ENCODE data around the gene HDDC3.

Gene HDDC3

DNA sequence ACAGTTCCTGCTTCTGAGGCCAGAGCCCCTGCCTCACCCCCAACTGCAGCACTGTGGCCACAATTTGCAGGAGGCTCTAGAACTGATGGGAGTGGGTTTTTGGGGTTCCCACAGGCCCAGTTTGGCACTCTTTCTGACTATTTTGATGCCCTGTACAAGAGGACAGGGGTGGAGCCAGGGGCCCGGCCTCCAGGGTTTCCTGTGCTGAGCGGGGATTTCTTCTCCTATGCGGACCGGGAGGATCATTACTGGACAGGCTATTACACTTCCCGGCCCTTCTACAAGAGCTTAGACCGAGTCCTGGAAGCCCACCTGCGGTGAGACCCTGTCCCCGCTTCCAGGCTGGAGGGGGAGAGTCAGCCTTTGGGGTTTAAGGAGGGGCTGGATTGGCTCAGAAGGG lies 22.4 kb downstream of the HDDC3 start:
- TF ChIP-seq TEAD4 (IDR thresholded peaks at IDR 0.05) (no peak), YY1 (IDR thresholded peaks at IDR 0.05; ENCODE audit: low read depth) (no peak), EP300 (IDR thresholded peaks at IDR 0.05; ENCODE audit: borderline replicate concordance) (no peak)
- TF ChIP-seq, protein P1, sequence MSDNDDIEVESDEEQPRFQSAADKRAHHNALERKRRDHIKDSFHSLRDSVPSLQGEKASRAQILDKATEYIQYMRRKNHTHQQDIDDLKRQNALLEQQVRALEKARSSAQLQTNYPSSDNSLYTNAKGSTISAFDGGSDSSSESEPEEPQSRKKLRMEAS (IDR thresholded peaks at IDR 0.05) = no peak

DNA sequence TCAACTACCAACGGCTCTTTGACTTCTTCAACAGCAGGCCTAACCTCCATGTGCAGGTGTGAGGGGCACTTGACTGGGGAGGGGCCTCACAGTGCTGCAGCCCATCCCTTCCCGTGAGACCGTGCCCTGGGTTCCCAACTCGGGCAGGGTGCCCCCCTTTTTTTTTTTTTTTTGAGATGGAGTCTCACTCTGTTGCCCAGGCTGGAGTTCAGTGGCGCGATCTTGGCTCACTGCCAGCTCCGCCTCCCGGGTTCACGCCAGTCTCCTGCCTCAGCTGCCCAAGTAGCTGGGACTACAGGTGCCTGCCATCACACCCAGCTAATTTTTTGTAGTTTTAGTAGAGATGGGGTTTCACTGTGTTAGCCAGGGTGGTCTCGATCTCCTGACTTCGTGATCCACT lies 22.9 kb downstream of the HDDC3 start:
- TF ChIP-seq NFIC (IDR thresholded peaks at IDR 0.05) = peak; percentile 65

DNA sequence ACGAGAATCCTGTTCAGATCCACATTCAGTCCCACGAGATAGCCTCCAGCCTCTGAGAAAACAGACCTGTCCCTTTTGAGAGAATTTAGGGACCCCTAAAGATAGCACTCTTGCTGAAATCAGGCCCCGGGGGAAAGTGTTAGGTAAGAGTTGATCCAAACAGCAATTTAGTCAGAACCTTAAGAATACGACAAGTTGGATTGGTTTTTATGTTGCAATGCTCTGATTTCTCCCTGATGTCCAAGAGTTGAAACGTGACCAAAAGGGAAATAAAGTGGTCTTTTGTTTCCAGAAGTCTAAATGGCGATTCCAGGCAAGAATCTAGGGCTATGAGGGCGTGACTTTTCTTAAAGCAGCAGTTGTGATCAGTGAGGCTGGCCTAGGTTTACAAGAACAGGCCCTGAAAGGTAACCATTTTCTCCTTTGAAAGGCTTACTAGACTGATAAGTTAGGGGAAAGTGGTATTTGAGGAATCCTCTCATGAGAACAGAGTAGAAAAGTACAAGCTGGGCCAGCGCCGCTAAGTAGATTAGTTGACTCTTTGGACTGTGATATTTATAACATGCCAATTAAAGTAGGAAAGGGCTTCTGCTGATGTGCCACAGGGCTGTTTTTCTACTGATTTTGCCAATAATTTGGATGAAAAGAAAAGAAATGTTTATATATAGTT lies 24.4 kb downstream of the HDDC3 start:
- TF ChIP-seq, protein P2, sequence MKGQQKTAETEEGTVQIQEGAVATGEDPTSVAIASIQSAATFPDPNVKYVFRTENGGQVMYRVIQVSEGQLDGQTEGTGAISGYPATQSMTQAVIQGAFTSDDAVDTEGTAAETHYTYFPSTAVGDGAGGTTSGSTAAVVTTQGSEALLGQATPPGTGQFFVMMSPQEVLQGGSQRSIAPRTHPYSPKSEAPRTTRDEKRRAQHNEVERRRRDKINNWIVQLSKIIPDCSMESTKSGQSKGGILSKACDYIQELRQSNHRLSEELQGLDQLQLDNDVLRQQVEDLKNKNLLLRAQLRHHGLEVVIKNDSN (IDR thresholded peaks at IDR 0.05) = no peak
- TF ChIP-seq CEBPB (IDR thresholded peaks at IDR 0.05) = no peak

DNA sequence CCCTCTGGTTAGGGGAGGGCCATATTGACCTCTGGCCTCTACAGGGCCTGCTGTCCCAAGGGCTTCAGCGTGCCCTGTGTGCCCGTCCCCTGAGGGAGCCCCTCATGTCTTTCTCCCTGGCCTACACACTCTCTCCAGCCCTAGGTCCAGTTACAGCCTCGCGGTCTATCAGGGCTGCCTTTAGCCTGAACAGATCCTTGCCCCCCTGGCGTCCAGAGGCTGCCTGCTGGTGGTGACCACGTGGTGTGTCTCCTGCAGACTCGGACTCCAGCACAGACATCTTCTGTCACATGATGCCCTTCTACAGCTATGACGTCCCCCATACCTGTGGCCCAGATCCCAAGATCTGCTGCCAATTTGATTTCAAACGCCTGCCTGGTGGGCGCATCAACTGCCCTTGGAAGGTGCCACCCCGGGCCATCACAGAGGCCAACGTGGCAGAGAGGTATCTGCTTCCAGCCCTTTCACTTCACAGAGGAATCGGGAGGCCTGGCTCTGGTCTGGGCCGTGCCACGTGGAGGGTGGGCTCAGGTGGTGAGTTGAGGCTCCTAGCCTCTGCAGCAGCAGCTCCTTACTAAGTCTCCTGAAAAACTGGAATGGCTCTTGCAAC lies 25.2 kb downstream of the HDDC3 start:
- TF ChIP-seq, protein P1 (IDR thresholded peaks at IDR 0.05) = no peak
- TF ChIP-seq, protein P2 (IDR thresholded peaks at IDR 0.05) = no peak
- TF ChIP-seq TEAD4 (IDR thresholded peaks at IDR 0.05) = no peak
- TF ChIP-seq EP300 (IDR thresholded peaks at IDR 0.05; ENCODE audit: borderline replicate concordance) = no peak

DNA sequence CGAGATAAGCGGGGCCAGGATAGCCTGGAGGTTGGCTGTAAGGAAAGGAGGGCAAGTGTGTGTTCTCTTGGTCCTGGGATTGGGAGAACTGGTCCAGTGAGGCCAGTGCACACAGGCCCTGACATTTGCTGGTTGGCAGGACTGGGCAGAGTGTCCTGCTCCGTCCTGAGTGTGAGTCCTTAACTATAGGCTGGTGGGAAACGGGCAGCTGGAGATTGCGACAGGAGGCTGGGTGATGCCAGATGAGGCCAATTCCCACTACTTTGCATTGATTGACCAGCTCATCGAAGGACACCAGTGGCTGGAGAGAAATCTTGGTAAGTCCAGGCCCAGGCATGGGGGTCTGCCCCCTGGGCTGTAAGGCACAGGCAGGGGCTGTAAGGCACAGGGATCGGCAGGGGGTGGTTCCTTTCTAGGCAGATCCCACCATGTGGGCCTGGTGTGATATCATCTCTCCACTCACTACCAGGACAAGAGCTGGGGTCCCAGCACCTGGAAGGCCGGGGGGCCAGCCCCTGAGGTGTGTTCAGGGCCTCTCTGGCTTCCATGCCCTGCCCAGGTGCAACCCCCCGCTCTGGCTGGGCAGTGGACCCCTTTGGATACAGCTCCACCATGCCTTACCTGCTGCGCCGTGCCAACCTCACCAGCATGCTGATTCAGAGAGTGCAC lies 26.0 kb downstream of the HDDC3 start:
- TF ChIP-seq, protein P2 (IDR thresholded peaks at IDR 0.05) = no peak
- TF ChIP-seq RAD21 (IDR thresholded peaks at IDR 0.05; ENCODE audit: low read depth) (no peak), CREB1 (IDR thresholded peaks at IDR 0.05; ENCODE audit: low read depth) (no peak), NFIC (IDR thresholded peaks at IDR 0.05) (no peak), FOXM1 (IDR thresholded peaks at IDR 0.05; ENCODE audit: borderline replicate concordance, low read depth) (no peak), TCF12 (IDR thresholded peaks at IDR 0.05; ENCODE audit: low read depth) (no peak), EGR1 (IDR thresholded peaks at IDR 0.05) (no peak), YY1 (IDR thresholded peaks at IDR 0.05; ENCODE audit: low read depth) (no peak), TEAD4 (IDR thresholded peaks at IDR 0.05) (no peak), ZBTB7A (IDR thresholded peaks at IDR 0.05; ENCODE audit: low read depth) (no peak), EP300 (IDR thresholded peaks at IDR 0.05; ENCODE audit: borderline replicate concordance) (no peak), TAF1 (IDR thresholded peaks at IDR 0.05; ENCODE audit: low read depth) (no peak)
- TF ChIP-seq, protein P1 (IDR thresholded peaks at IDR 0.05) = no peak

DNA sequence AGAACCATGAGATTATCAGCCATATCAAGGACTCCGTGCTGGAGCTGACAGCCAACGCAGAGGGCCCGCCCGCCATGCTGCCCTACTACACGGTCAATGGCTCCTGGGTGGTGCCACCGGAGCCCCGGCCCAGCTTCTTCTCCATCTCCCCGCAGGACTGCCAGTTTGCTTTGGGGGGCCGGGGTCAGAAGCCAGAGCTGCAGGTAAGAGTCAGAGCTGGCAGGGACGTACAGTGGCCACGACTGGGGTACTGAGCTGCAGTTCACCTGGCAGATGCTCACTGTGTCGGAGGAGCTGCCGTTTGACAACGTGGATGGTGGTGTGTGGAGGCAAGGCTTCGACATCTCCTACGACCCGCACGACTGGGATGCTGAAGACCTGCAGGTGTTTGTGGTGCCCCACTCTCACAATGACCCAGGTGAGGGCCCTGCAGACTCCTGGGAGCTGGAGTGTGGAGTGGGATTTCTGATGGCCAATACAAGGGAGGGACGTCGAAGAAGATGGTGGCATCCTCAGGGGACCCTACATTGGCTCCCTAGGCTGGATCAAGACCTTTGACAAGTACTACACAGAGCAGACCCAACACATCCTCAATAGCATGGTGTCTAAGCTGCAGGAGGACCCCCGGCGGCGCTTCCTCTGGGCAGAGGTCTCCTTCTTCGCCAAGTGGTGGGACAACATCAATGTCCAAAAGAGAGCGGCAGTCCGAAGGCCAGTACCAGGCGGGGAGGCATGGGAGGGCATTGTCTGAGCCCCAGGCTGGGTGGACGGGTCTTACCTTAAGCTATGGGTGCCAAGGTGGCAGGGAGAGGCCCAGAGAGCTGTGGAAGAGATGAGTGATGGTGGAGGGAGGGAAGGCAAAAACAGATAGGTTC lies 26.8 kb downstream of the HDDC3 start:
- no peak for TF ChIP-seq CEBPB (IDR thresholded peaks at IDR 0.05)

DNA sequence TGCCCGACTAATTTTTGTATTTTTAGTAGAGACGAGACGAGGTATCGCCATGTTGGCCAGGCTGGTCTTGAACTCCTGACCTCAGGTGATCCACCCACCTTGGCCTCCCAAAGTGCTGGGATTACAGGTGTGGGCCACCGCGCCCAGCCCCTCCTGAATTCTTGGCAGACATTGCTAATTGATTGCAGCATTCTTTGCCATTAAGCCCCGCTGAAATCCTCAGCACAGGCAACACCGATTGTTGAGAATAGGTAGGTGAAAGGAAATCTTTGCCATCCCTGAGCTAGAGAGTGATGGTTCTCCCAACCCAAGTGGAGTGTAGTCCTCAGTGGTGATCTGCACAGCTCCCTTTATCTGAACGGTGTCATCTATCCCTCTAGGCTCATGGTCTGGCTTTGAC lies 27.6 kb downstream of the HDDC3 start:
- TF ChIP-seq, protein P2 (IDR thresholded peaks at IDR 0.05) = no peak

DNA sequence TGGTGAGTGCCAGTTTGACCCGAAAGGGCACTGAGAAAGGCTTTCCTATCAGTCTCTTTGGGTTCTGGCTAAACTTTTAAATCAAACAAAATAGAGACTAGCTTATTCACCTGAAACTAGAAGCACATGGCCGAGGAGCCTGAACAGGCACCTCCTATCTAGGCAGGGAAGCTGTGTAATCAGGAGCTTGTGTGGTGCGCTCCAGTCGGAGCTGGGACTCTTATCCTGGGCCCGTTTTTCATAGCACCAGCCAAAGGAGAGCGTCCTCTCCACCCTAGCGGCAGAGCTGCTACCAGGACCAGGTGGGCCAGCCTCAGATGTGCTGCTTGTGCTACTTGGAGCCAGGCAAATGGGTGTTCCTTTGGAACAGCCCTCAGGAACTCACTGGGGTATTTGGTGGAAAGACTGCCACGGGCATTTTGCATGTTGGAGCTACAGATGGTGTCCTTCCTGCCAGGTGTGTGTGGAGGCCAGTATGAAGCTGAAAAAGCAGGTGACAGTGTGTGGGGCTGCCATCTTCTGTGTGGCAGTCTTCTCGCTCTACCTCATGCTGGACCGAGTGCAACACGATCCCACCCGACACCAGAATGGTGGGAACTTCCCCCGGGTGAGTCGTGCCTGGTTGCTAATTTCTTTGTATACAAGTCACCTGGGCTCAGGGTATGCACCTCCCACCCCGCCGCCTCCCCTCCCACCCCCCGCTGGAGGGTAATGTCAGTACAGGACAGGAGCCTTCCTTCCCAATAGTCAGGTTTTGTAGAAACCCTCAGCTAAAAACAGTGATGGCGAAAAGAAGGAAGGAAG lies 28.4 kb downstream of the HDDC3 start:
- no peak for TF ChIP-seq CREB1 (IDR thresholded peaks at IDR 0.05; ENCODE audit: low read depth)
- no peak for TF ChIP-seq TEAD4 (IDR thresholded peaks at IDR 0.05)
- TF ChIP-seq NFIC (IDR thresholded peaks at IDR 0.05) = no peak
- TF ChIP-seq, protein P2 (IDR thresholded peaks at IDR 0.05) = no peak
- TF ChIP-seq, protein P3, sequence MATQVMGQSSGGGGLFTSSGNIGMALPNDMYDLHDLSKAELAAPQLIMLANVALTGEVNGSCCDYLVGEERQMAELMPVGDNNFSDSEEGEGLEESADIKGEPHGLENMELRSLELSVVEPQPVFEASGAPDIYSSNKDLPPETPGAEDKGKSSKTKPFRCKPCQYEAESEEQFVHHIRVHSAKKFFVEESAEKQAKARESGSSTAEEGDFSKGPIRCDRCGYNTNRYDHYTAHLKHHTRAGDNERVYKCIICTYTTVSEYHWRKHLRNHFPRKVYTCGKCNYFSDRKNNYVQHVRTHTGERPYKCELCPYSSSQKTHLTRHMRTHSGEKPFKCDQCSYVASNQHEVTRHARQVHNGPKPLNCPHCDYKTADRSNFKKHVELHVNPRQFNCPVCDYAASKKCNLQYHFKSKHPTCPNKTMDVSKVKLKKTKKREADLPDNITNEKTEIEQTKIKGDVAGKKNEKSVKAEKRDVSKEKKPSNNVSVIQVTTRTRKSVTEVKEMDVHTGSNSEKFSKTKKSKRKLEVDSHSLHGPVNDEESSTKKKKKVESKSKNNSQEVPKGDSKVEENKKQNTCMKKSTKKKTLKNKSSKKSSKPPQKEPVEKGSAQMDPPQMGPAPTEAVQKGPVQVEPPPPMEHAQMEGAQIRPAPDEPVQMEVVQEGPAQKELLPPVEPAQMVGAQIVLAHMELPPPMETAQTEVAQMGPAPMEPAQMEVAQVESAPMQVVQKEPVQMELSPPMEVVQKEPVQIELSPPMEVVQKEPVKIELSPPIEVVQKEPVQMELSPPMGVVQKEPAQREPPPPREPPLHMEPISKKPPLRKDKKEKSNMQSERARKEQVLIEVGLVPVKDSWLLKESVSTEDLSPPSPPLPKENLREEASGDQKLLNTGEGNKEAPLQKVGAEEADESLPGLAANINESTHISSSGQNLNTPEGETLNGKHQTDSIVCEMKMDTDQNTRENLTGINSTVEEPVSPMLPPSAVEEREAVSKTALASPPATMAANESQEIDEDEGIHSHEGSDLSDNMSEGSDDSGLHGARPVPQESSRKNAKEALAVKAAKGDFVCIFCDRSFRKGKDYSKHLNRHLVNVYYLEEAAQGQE (IDR thresholded peaks at IDR 0.05; ENCODE audit: low read depth) = no peak
- no peak for TF ChIP-seq EP300 (IDR thresholded peaks at IDR 0.05; ENCODE audit: borderline replicate concordance)
- TF ChIP-seq EGR1 (IDR thresholded peaks at IDR 0.05) = no peak
- TF ChIP-seq FOXM1 (IDR thresholded peaks at IDR 0.05; ENCODE audit: borderline replicate concordance, low read depth) = no peak
- no peak for TF ChIP-seq CEBPB (IDR thresholded peaks at IDR 0.05)
- no peak for TF ChIP-seq TCF12 (IDR thresholded peaks at IDR 0.05; ENCODE audit: low read depth)
- TF ChIP-seq TAF1 (IDR thresholded peaks at IDR 0.05; ENCODE audit: low read depth) = no peak
- TF ChIP-seq, protein P1 (IDR thresholded peaks at IDR 0.05) = no peak
- TF ChIP-seq YY1 (IDR thresholded peaks at IDR 0.05; ENCODE audit: low read depth) = no peak
- no peak for TF ChIP-seq ZBTB7A (IDR thresholded peaks at IDR 0.05; ENCODE audit: low read depth)

Measured in Ishikawa (cell line).